CD4-positive, alpha-beta T cell treated with Interleukin-15 for 1 hour (primary cell): Measurements from ENCODE around the gene GPR108.

Source experiments
- DNase-seq: peaks from one replicate; pipeline ENCODE4 v3.0.0-alpha.2; 2020

The GPR108 gene

GRCh38 chr19:6736169-6736916 lies 1.0 kb downstream of the GPR108 start:
- DNase-seq = peak; percentile 76

DNA sequence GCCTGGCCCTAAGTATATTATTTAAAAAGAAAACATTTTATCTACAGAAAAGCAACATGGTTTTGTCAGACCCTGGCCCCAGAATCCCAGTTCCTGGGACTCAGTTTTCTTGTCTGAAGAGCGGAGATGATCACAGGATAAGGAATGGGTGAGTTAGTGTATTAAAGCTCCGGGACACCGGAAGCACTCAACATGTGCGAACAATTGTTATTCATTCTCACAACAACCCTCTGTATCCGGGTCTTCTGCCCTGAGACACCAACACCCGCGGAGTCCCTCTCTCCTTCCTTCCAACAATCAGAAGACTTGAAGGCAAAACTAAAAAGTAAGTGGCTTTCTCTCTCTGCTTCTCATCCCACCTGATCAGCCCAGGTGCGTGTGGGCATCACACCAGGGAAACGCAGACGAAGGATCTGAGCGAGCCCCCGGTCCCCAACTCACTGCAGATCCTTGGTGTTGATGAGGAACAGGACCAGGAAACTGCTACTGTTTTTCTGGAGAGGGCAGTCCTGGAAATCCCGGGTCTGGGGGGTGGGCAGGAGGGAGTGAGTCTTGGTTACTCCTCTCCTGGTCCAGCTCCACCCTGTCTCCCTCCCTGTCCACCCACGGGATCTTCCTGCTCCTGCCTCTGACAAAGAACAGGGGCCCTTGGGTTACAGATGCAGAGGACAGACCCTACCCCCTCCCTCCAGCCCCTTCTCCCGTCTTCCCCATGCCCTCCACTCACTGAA lies 2.0 kb downstream of the GPR108 start:
- DNase-seq = no peak

- no peak for DNase-seq
Observed at GRCh38 chr19:6734096-6734696, 3.2 kb downstream of the GPR108 start.

DNA sequence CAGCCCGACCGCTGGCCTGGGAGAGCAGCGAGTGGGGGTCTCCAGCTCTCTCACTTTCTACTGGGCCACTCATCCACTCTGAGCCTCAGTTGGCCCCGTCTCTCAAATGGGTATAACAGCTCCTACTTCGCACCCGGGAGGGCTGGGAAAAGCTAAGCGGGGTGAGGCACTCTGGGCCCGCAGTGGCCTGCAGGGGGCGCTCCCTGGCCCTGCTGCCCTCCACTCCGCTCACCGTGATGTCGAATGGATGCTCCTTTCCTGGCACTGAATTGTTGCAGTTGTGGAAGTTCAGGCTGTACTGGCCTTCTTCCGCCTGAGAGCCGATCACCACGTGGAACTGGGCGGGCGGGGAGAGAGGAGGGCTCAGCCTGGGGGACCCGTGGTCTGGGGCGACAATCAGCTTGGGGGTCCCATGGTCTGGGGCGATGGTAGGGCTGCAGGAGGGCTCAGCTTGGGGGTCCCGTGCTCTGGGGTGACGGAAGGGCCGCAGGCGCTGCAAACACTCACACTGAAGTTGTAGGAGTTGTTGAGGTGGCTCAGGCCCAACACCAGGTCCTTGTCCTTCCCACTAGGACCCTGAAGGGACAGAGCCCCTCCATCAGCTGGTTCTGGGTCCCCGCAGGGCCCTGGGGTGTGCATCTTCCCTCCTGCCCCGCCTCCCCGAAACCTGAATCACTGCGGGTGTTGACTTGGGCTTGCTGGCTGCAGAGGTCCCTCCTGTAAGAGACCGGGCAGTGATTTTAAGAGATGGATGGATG lies 3.9 kb downstream of the GPR108 start:
- DNase-seq = no peak

DNA sequence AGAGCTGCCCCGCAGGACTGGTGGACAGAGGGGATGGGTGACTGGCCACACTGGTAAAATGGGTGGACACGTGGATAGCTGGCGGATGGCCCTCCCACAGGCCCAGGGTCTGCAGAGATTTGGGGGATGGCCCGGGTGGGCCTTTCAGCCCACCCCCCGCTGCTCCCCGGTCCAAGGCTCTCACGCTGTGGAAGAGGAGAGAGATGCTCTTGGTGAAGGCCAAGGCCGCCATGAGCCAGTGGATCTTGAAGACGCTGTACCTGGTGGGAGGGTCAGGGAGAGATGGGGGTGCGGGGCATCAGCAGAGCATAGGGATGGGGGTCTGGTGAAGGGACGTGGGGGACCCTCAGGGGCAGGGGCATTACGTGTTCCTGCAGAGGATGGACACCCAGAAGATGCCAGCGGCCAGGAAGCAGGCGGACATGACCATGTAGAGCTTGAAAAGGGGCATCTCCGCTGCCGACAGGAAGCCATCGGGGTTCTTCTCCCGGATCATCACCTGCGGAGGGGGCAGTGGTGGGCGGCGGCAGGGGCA lies 4.5 kb downstream of the GPR108 start:
- DNase-seq = no peak

- no peak for DNase-seq
Observed at GRCh38 chr19:6731822-6732221, 5.6 kb downstream of the GPR108 start.

DNA sequence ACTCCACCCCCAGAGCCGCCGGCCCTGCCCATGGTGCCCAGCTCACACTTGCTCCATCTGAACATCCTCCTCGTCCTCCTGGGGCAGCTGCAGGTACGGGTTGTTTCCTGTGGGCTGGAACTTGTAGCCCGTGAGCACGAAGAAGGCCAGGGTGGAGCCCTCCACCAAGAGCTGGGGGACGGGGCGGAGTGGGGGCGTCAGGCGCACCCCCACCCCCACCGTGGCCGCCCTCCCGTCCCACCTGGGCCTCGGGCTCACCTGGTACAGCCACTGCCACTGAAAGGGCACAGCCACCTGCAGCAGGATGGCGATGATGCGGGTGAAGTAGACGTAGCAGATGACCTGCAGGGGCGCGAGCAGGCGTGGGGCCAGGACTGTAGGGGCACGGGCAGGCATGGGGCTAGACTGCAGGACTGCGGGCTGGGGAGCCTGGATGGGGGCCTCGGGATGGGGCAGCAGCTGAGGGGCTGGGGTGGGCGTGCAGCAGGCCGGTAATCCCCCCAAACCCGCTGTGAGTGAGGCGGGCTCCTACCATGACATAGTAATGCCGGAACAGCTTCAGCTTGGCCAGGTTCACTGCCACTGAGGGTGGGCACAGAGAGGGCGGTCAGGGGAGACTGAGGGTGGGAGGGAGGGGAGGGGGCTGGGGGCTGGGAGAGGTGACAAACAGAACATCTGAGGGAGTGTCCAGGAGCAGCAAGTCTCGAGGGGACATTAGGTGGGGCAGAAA lies 6.3 kb downstream of the GPR108 start:
- DNase-seq = no peak

DNA sequence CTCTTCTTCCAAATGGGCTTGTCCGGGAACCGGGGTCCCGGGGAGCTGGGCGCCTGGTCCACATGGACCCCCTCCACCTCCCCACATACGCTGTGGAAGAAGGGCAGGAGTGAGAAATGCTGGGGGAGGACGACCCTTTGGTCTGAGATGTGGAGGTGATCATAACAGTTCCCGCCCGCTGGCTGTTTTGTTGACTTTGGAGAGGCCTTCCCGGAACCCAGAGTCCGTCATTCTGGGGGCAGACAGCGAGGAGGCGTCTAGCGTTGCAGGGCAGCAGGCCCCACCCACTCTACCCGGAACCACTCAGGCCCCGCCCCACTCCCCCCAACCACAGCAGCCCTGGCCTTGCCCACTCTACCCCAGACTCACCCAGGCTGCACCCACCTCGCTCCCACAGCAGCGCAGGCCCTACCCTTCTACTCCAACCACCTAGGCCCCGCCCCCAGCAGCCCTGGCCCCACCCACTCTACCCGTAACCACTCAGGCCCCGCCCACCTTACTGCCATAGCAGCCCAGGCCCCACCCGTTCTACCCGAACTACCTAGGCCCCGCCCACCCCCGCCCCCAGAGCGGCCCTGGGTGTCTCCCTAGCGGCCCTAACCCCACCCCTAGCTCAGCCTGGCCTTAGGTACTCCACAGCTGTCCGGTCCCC lies 7.1 kb downstream of the GPR108 start:
- peak; percentile 45 for DNase-seq

GRCh38 chr19:6729573-6730152 lies 7.7 kb downstream of the GPR108 start:
- no peak for DNase-seq

- DNase-seq = peak; percentile 49
Observed at GRCh38 chr19:6728346-6728745, 9.0 kb downstream of the GPR108 start.

DNA sequence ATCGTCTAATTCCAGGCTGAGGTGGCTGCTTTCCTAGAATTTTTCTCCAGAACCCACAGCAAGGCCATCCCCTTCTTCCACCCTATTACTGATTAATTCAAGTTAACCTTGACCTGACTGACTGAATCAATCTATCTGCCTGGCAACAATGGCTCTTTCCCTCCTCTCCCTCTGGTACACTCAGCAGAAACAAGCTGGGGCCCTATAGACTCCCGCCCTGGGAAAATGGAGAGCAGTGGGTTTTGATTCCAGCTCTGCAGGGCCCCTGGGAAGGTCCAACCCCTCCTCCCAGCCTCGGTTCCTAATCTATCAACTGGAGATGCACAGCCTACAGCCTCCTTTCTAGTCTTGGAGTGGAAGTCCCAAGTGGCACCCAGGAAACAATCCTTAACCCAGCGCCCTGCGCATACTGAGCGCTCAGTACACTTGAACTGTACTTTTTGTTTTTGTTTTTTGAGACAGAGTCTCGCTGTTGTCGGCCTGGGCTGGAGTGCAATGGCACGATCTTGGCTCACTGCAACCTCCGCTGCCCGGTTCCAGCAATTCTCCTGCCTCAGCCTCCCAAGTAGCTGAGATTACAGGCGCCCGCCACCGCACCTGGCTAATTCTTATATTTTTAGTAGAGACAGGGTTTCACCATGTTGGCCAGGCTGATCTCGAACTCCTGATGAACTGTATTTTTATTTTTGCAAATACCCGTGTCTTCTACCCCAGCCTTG lies 11.7 kb downstream of the GPR108 start:
- no peak for DNase-seq

DNA sequence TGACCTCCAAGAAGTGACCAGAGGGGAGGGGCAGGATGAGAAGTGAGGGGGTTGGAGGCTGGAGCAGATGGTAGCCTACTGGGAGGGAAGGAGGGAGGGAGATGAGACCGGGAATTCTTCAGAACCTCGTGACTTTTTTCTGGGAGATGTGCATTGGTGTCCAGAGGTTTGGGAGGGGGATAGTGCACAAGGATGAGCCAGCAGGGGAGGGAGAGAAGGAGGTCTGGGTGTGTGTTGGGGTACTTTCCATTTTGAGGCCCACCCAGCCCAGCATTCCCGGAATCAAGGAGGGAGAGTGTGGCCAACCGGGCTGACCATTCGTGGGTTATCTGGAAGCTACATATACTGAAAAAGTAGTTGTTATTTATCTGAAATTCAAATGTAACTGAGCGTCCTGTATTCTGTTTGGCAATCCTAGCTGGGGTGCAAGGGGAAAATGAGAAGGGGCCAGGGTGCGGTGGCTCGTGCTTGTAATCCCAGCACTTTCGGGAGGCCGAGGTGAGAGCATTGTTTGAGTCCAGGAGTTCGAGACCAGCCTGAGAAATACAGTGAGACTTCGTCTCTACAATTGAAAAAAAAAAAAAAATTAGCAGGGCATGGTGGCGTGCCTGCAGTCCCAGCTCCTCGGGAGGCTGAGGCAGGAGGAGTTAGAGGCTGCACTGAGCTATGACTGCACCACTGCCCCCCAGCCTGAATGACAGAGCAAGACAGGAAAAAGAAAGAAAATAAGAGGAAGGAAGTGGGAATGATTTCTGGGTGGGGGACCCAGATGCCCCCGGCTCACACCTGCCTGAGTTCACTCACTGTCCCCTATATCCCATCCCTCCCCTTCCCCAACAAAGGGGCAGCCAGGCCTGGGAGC lies 12.5 kb downstream of the GPR108 start:
- no peak for DNase-seq

- no peak for DNase-seq
Observed at GRCh38 chr19:6723738-6724137, 13.6 kb downstream of the GPR108 start.

- DNase-seq = no peak
Observed at GRCh38 chr19:6723108-6723618, 14.2 kb downstream of the GPR108 start.

GRCh38 chr19:6721773-6722172 lies 15.6 kb downstream of the GPR108 start:
- DNase-seq = no peak

GRCh38 chr19:6721138-6721474 lies 16.3 kb downstream of the GPR108 start:
- no peak for DNase-seq

DNA sequence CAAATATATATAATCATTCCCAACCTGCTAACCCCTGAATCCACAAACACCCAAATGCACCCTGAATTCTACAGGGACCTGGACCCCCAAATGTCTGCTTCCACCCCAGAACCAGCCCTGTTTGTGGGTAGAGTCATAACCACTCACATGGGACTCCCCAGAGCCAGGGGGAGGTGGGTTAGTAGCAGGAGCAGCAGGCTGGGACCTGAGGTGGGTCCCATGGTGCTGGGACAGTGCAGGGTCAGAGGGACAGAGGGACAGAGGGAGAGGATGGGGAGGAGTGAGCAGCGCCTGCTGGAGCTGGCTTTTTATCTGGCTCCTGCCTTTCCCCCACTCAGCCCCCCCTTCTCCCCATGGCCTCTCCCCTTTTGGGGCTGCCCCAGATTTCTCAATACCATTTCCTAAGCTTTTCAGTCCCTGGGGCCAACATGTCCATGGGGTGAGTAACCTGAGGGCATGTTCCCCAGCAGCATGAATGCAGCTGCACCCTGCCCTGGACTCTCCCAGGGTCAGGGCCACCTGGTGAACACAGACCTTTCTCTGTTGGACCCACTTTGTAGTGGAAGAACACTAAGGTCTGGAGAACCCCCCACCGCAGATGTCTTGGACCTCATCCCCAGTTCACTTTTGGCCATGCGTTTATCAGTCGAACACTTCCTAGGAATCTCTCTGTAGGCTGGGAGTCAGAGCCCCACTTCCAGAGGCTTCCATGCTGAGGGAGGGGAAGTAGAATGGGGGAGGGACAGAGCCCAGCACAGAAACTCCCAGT lies 16.8 kb downstream of the GPR108 start, which contains the start of gene C3:
TSS of gene C3 (minus strand) at position 282 of the 769 bp plus-strand sequence. CDS start at position 221, 61 bp downstream.
- peak; percentile 62 for DNase-seq

DNA sequence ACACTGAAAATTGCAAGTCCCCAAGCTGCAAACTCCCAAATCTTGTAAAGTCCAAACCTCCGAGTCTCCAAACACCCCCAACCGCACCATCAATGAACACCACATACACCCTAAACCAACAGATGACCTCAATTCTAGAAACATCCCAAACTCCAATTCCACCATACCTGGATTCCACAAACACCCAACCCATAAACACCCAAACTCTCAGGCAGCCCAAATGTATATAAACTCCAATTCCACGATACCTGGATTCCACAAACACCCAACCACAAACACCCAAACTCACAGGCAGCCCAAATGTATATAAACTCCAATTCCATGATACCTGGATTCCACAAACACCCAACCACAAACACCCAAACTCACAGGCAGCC lies 17.4 kb downstream of the GPR108 start:
- DNase-seq = no peak

DNA sequence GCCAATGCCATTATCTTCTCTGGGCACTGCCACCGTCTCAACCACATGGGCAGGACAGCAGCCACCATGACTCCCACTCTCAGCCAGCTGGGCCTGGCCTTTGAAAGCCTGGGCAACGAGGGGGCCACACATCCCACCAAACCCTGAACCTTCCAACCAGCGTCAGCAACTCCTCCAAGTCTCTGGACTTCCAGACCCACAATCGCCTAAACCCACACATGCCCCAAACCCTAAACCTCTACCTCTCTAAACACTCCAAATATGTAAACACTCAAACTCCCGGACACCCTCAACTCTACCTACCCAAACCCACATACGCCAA lies 17.9 kb downstream of the GPR108 start:
- DNase-seq = no peak
